Ovary (tissue), 3 donors: Measurements from ENCODE around the gene NAT16.

ENCODE experiments used
- CTCF ChIP-seq, 3 donors: fragments of 450-650 bp in 2 of 3; fragments of 200-600 bp in 1 of 3; IDR thresholded peaks; one replicate each; pipeline versions ENCODE4 v1.5.1 to v1.8.0; 2016 to 2022; ENCODE audit warnings: antibody characterized with exemption in 3 of 3, mild to moderate bottlenecking in 1 of 3
- EP300 ChIP-seq: sonication (generic); formaldehyde crosslinking; IDR thresholded peaks from one replicate; pipeline ENCODE4 v1.6.1; 2017; ENCODE audit warnings: antibody characterized with exemption
- POLR2A ChIP-seq: fragments of 450-650 bp; IDR thresholded peaks from one replicate; pipeline ENCODE4 v1.6.1; 2017; ENCODE audit warnings: antibody characterized with exemption, mild to moderate bottlenecking, moderate library complexity
- donor health status: DM: no; HTN: no; CAD: no.

DNA sequence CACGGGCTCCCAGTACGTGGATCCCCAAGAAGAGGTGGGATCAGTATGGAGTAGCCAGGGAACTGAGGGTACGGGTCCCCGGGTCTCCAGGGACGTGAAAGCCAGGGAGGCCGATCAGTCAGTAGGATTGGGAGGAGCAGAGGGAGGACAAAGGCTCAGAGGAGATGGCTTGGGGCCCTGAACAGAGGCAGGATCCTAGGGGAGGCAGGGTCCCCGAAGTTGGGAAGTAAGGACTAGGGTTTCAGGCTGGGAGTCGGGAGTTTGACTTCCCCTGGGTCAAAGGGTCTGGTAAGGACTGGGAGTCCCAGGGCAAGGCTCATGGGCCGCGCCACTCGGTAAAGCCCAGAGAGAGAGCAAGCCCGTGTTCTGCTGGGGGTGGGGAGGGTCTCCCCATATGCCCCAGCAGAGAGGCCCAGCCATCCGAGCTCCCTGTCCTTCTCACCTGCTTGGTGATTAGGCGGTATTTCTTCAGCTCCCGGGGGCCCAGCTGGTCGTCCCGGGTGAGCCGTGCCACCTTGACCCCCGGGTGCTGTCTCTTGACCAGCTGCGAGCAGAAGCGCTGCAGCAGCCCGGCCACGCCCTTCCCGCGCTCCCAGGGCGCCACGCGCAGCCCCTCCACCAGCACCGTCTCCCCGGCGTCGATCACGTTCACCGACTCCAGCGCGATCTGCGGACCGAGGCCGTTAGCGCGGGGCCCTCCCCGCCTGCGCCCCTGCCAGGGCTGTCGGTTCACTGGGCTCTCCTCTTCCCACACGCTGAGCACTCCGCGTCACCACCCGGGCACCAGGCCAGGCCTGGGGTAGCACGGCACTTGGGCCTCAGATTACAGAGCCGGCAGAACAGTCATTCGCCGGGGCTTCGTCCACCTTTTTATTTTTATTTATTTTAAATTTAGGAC is 7.0 kb downstream of the NAT16 start:
- TF ChIP-seq CTCF (IDR thresholded peaks at IDR 0.05) (no peak), POLR2A (no peak), EP300 (no peak)
